Fibroblast of the aortic adventitia (primary cell): Measurements from ENCODE around the gene KLRB1. TPM values are rescaled to one million over a fixed set of nuclear protein-coding genes. Genes with fewer than 3 reads are reported as not detected.
"Not testable (repeated sequence)": the region's sequence is repeated elsewhere in the genome, so short reads cannot be mapped to it uniquely, and the experiment has no call there.

Source experiments
- DNase-seq: peaks from one replicate; pipeline ENCODE4 v3.0.0-alpha.2; 2010; ENCODE audit warnings: low read depth
- H3K4me3 ChIP-seq: 2 replicates; pipeline ENCODE4 v1.5.1; 2011; ENCODE audit warnings: low read depth, mild to moderate bottlenecking, control low read depth, low read length, moderate library complexity
- total RNA-seq: library from RNA; depleted of rRNA; stranded (reverse); fragments of >200 nt; gene quantifications from 2 replicates; pipeline ENCODE4 v1.2.3, GENCODE V29; 2012; ENCODE audit warnings: low replicate concordance
- TF ChIP-seq, protein P1 (sequence below): IDR thresholded peaks from 2 replicates; pipeline ENCODE4 v1.5.1; 2011; ENCODE audit warnings: mild to moderate bottlenecking, low read length, control low read depth, inconsistent platforms; ENCODE audit not compliant: insufficient read depth

Gene KLRB1
- total RNA-seq, 1 donor: not detected

DNA sequence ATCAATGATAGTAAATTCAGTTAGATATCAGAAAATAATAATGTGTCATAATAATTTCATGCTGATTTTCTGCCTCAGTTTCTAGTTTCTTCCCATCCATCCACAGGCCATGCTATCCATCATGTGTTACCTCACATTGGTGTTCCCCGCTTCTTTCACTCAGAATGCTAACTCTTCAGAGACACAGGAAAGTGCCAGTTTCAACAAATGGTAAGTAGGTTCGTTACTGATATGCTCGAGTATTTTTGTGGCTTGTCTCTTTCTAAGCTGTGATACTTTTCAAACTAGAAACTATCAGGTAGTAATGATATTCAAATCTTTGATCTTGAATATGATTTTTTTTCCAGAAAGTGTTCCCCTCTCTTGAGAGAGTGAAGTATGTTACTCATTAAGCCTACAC, 1.5 kb downstream of the KLRB1 start:
- DNase-seq: no peak
- TF ChIP-seq, protein P1, sequence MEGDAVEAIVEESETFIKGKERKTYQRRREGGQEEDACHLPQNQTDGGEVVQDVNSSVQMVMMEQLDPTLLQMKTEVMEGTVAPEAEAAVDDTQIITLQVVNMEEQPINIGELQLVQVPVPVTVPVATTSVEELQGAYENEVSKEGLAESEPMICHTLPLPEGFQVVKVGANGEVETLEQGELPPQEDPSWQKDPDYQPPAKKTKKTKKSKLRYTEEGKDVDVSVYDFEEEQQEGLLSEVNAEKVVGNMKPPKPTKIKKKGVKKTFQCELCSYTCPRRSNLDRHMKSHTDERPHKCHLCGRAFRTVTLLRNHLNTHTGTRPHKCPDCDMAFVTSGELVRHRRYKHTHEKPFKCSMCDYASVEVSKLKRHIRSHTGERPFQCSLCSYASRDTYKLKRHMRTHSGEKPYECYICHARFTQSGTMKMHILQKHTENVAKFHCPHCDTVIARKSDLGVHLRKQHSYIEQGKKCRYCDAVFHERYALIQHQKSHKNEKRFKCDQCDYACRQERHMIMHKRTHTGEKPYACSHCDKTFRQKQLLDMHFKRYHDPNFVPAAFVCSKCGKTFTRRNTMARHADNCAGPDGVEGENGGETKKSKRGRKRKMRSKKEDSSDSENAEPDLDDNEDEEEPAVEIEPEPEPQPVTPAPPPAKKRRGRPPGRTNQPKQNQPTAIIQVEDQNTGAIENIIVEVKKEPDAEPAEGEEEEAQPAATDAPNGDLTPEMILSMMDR: no peak
- no peak overlapping the region for H3K4me3 ChIP-seq

DNA sequence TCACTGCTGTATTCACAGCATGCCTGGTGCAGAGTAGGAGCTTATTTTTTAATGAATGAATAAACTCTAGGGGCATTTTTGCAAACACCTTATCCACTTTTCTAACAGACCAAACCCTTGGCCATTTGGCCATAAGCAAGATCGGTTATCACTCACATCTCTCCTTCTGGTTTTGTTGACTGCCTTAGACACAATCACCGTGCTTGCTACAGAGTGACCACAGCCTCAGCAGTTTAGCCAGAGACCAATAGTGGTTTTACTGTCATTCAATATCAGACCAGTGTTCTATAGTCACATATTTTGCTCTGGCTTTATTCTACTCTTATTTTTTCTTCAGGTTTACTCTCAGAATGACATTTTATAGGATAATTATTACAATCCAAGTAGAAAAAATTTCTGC, 2.2 kb downstream of the KLRB1 start:
- TF ChIP-seq, protein P1: no peak
- DNase-seq: no peak
- no peak overlapping the region for H3K4me3 ChIP-seq

DNA sequence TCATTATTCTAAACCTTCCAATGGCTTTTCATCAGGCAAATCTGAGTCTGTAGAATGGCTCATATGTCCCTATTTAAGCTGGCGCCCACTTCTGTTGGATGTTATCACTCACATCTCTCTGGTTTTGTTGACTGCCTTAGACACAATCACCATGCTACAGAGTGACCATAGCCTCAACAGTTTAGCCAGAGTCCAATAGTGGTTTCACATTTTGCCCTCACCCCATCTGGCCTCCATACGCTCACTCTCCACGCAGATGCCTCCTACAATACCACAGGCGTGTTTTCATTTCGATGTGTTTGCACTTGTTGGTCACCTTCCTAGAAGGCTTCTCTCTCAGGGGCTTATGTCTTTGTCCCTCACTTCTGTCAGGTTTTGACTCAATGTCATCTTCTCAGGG, 3.4 kb downstream of the KLRB1 start:
- no peak for DNase-seq
- TF ChIP-seq, protein P1: no peak
- no peak overlapping the region for H3K4me3 ChIP-seq

DNA sequence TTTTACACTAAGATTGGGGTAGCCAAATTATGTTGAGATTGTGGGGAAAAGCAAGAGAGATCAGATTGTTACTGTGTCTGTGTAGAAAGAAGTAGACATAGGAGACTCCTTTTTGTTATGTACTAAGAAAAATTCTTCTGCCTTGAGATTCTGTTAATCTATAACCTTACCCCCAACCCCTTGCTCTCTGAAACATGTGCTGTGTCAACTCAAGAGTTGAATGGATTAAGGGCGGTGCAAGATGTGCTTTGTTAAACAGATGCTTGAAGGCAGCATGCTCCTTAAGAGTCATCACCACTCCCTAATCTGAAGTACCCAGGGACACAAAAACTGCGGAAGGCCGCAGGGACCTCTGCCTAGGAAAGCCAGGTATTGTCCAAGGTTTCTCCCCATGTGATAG, 7.3 kb downstream of the KLRB1 start:
- H3K4me3 ChIP-seq, DNase-seq: not testable (repeated sequence)

DNA sequence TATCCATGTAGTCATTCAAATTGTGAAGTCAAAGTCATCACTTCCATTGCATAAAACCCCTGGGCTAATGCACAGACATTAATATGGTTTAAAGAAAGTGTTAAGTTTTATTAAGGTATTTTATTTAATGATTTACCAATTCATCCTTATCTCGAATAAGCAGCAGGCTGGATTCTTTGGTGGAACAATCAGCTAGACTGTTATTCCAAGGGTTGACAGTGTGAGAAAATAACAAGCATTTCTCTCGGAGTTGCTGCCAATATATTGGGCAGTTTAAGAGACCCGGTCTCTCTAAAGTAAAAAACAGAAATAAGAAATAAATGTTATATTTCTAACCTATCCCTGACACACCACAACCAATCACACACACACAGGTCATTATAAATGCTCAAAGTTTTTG, 9.4 kb downstream of the KLRB1 start:
- no peak for DNase-seq
- no peak overlapping the region for H3K4me3 ChIP-seq
- TF ChIP-seq, protein P1: no peak

DNA sequence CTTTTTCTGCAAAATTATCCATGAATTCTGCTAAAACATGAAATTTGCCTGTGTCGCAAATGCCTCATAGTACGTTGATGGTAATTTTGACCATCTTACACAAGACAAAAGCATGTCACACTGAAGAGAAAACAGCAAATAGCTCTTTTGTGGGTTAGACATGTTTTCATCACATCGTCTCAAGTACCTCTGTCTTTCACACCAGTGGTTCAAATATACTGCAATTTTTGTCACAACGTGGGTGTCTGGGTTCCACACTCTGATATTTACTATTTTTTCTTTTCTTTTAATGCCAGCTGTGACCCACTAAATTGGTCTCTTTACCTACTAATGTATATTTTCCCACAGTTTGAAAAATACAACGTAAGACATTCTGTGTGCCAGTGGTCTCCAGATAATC, 10.4 kb downstream of the KLRB1 start:
- no peak for DNase-seq
- TF ChIP-seq, protein P1: no peak
- no peak overlapping the region for H3K4me3 ChIP-seq

DNA sequence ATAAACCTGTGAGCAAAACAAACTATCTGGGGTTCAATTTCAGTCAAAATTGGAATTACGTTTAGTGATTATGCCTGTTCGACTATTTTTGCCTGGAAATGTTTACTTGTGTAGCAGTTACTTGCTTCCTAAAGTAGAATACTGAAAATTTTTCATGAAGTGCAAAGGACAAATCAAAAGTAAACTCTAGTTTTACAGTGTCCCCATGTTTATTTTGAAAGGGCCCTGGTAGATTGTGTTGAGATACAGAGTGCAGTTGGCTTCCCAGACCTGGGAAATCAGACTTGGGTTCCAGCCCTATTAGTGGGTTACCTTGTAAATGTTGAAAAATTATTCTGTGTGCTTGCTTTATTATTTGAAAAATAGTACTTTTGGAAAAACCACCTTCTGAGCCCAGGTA, 17.3 kb downstream of the KLRB1 start:
- DNase-seq: no peak
- TF ChIP-seq, protein P1: no peak
- H3K4me3 ChIP-seq: no peak overlapping the region
